HCT116 (cell line): ENCODE data around the gene L1CAM. TPM values are rescaled to one million over a fixed set of nuclear protein-coding genes. Genes with fewer than 3 reads are reported as not detected.

Source experiments
- ATAC-seq: fragments of 200-7000 bp; cut with Tn5 transposase; 2 replicates; pipeline ENCODE4 v1.9.1; 2020; ENCODE audit warnings: mild to moderate bottlenecking, moderate library complexity
- BruUV-seq: library from RNA; stranded (reverse); fragments of 400-500 nt; replicated peaks from 2 replicates; lab custom pipeline; 2021; lab: Mats Ljungman, UMichigan
- CTCF ChIA-PET: fragments of 300-600 bp; sonication (Branson Sonifier 250); formaldehyde crosslinking; loops from one replicate; lab custom pipeline; 2021; ENCODE audit warnings: antibody characterized with exemption; lab: Charles Lee
- POLR2A ChIA-PET: fragments of 300-600, 350-600 bp; sonication (Branson Sonifier 250); formaldehyde crosslinking; loops from one replicate; lab custom pipeline; 2021; ENCODE audit warnings: antibody characterized with exemption; lab: Charles Lee
- RAD21 ChIA-PET, 2 experiments: fragments of 300-600 bp; sonication (Branson Sonifier 250); formaldehyde crosslinking; loops; one replicate each; lab custom pipeline; 2023; ENCODE audit warnings: low total read pairs in 2 of 2; ENCODE audit not compliant: uncharacterized antibody in 2 of 2, unreplicated experiment in 2 of 2, low non-redundant PET in 1 of 2; lab: Charles Lee
- DNase-seq: peaks from one replicate; pipeline ENCODE4 v3.0.0-alpha.2; 2010; ENCODE audit warnings: low read depth, low spot score
- H2AFZ ChIP-seq: fragments of 200-600 bp; shearing (Covaris generic), sonication (generic); 2 replicates; pipeline ENCODE4 v1.6.1; 2017; ENCODE audit warnings: low read depth, mixed run types, mixed read lengths, antibody characterized with exemption, low read length; ENCODE audit not compliant: poor library complexity, severe bottlenecking
- H3K27ac ChIP-seq: 2 replicates; pipeline ENCODE4 v1.5.1; 2012; ENCODE audit warnings: low read depth, low read length
- H3K27me3 ChIP-seq: fragments of 200-600 bp; sonication (generic); 2 replicates; pipeline ENCODE4 v1.6.1; 2016; ENCODE audit warnings: mixed run types, low read length, mixed read lengths; ENCODE audit not compliant: insufficient read depth
- H3K36me3 ChIP-seq, 2 experiments: fragments of 200-500 bp in 1 of 2; fragments of 200-600 bp in 1 of 2; sonication (Bioruptor generic) in 1 of 2; sonication (generic) in 1 of 2; 2 replicates each; pipeline versions ENCODE4 v1.5.1 to v1.6.1; 2014 to 2016; ENCODE audit warnings: low read length in 2 of 2, inconsistent platforms in 1 of 2, mixed read lengths in 1 of 2, mixed run types in 1 of 2; ENCODE audit not compliant: insufficient read depth in 2 of 2, control insufficient read depth in 1 of 2
- H3K4me1 ChIP-seq, 2 experiments: fragments of 200-600 bp in 1 of 2; sonication (generic) in 1 of 2; 2 replicates each; pipeline versions ENCODE4 v1.5.1 to v1.6.1; 2012 to 2017; ENCODE audit warnings: low read length in 2 of 2, inconsistent platforms in 1 of 2, mild to moderate bottlenecking in 1 of 2, mixed read lengths in 1 of 2, mixed run types in 1 of 2, moderate library complexity in 1 of 2; ENCODE audit not compliant: insufficient read depth in 2 of 2, control insufficient read depth in 1 of 2
- H3K4me2 ChIP-seq: fragments of 200-600 bp; sonication (generic); 2 replicates; pipeline ENCODE4 v1.6.1; 2017; ENCODE audit warnings: mixed run types, low read length, mixed read lengths
- H3K4me3 ChIP-seq, 2 experiments: fragments of 200-600 bp in 1 of 2; sonication (generic) in 1 of 2; replicated peaks in 1 of 2; 2 replicates each; pipeline ENCODE4 v1.5.1; 2011 to 2016; ENCODE audit warnings: low read length in 2 of 2, control low read depth in 1 of 2, low read depth in 1 of 2, mild to moderate bottlenecking in 1 of 2, mixed read lengths in 1 of 2, mixed run types in 1 of 2
- H3K79me2 ChIP-seq: fragments of 200-600 bp; sonication (generic); 2 replicates; pipeline ENCODE4 v1.6.1; 2017; ENCODE audit warnings: mild to moderate bottlenecking, mixed run types, low read length, moderate library complexity, mixed read lengths; ENCODE audit not compliant: insufficient read depth
- H3K9ac ChIP-seq: fragments of 200-600 bp; sonication (generic); 2 replicates; pipeline ENCODE4 v1.6.1; 2016; ENCODE audit warnings: low read length, mixed read lengths
- H3K9me2 ChIP-seq: fragments of 200-600 bp; sonication (generic), shearing (Covaris generic); 2 replicates; pipeline ENCODE4 v1.6.1; 2017; ENCODE audit warnings: mixed run types, mild to moderate bottlenecking, moderate library complexity; ENCODE audit not compliant: insufficient read depth
- H3K9me3 ChIP-seq, 2 experiments: fragments of 200-500 bp in 1 of 2; fragments of 200-600 bp in 1 of 2; sonication (Bioruptor generic) in 1 of 2; sonication (generic) in 1 of 2; 2 replicates each; pipeline ENCODE4 v1.6.1; 2014 to 2017; ENCODE audit warnings: low read length in 2 of 2, mixed read lengths in 2 of 2, inconsistent platforms in 1 of 2, low read depth in 1 of 2, mild to moderate bottlenecking in 1 of 2, mixed run types in 1 of 2, moderate library complexity in 1 of 2; ENCODE audit not compliant: control insufficient read depth in 1 of 2, insufficient read depth in 1 of 2
- H4K20me1 ChIP-seq: fragments of 200-600 bp; sonication (generic), shearing (Covaris generic); 2 replicates; pipeline ENCODE4 v1.6.1; 2017; ENCODE audit warnings: mixed run types, mild to moderate bottlenecking, moderate library complexity; ENCODE audit not compliant: insufficient read depth
- CBX3 ChIP-seq: IDR thresholded peaks from 2 replicates; pipeline ENCODE4 v1.6.1; 2012; ENCODE audit warnings: low read depth
- EGR1 ChIP-seq: IDR thresholded peaks from 2 replicates; pipeline ENCODE4 v1.6.1; 2012; ENCODE audit warnings: low read depth
- EZH2 ChIP-seq: fragments of 200-600 bp; sonication (generic); IDR thresholded peaks from 2 replicates; pipeline ENCODE4 v1.6.1; 2017; ENCODE audit warnings: antibody characterized with exemption, mixed run types
- EZH2phosphoT487 ChIP-seq: fragments of 200-600 bp; IDR thresholded peaks from 2 replicates; pipeline ENCODE4 v1.6.1; 2018; ENCODE audit warnings: antibody characterized with exemption, borderline replicate concordance
- FOSL1 ChIP-seq: IDR thresholded peaks from 2 replicates; pipeline ENCODE4 v1.6.1; 2012; ENCODE audit warnings: low read depth
- JUND ChIP-seq: IDR thresholded peaks from 2 replicates; pipeline ENCODE4 v1.6.1; 2012
- POLR2A ChIP-seq: IDR thresholded peaks from 2 replicates; pipeline ENCODE4 v1.7.0; 2011; ENCODE audit warnings: borderline replicate concordance; ENCODE audit not compliant: insufficient read depth, insufficient read length; ENCODE audit errors: extremely low read depth
- SRF ChIP-seq: IDR thresholded peaks from 2 replicates; pipeline ENCODE4 v1.6.1; 2012; ENCODE audit warnings: low read depth
- TCF7L2 ChIP-seq: IDR thresholded peaks from 2 replicates; pipeline ENCODE4 v1.7.0; 2011; ENCODE audit warnings: borderline replicate concordance, inconsistent platforms; ENCODE audit not compliant: insufficient read depth, insufficient read length; ENCODE audit errors: extremely low read depth
- YY1 ChIP-seq: IDR thresholded peaks from 2 replicates; pipeline ENCODE4 v1.6.1; 2011; ENCODE audit warnings: low read length, low read depth, moderate library complexity, mild to moderate bottlenecking; ENCODE audit not compliant: insufficient replicate concordance; ENCODE audit errors: extremely low read depth
- ZFX ChIP-seq: fragments of 450-650 bp; IDR thresholded peaks from 2 replicates; pipeline ENCODE4 v1.6.1; 2017
- ZNF274 ChIP-seq: fragments of 200-500 bp; sonication (Bioruptor generic); IDR thresholded peaks from 2 replicates; pipeline ENCODE4 v1.6.1; 2014; ENCODE audit warnings: mild to moderate bottlenecking, low read depth, low read length, inconsistent platforms
- intact Hi-C: fragments of 100-400 bp; cut with micrococcal nuclease; formaldehyde crosslinking; loops from 2 replicates; pipeline ENCODE4 v1.10.0; 2022
- total RNA-seq: library from RNA; stranded (reverse); gene quantifications from one replicate; pipeline ENCODE4 v1.2.1, GENCODE V29; 2021; ENCODE audit not compliant: unreplicated experiment
- TF ChIP-seq, protein P1 (sequence below): IDR thresholded peaks from 2 replicates; pipeline ENCODE4 v1.6.1; 2012

L1CAM gene
- total RNA-seq, 1 experiment from 2014 or later, result 14.8 TPM

DNA sequence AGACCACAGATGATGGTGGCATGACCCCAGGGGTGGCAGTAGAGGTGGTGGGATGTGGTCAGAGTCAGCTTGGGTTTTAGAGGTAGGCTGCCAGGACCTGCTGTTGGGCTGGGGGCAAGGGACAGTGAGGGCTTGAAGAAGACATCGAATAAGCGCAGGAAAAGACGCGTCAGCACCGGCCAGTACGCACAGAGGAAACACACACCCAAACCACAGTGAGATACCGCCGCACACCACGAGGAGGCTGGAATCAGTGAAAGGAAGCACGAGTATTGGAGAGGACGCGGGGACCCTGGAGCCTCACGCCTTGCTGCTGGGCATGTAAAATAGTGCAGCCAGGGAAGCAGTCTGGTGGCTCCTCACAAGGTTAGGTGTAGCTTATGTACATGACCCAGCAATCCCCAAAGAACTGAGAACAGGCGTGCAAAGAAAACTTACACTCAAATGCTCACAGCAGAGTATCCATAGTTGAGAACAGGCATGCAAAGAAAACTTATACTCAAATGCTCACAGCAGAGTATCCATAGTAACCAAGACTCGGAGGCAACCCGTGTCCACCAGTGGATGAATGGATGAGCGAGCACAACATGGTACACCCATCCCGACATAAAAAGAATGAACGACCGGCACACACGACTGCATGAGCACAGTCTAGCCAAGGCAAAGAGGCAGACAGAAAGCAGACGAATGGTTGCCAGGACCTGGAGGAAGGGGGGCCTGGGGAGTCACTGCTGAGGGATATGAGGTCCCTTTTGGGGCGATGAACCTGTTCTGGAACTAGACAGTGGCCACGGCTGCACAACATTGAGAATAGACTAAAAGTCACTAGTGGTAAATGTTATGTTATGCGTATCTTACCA is 68.9 kb downstream of the L1CAM start:
- H3K9ac ChIP-seq, result no peak overlapping the region
- intact Hi-C loops, result no loop called here

DNA sequence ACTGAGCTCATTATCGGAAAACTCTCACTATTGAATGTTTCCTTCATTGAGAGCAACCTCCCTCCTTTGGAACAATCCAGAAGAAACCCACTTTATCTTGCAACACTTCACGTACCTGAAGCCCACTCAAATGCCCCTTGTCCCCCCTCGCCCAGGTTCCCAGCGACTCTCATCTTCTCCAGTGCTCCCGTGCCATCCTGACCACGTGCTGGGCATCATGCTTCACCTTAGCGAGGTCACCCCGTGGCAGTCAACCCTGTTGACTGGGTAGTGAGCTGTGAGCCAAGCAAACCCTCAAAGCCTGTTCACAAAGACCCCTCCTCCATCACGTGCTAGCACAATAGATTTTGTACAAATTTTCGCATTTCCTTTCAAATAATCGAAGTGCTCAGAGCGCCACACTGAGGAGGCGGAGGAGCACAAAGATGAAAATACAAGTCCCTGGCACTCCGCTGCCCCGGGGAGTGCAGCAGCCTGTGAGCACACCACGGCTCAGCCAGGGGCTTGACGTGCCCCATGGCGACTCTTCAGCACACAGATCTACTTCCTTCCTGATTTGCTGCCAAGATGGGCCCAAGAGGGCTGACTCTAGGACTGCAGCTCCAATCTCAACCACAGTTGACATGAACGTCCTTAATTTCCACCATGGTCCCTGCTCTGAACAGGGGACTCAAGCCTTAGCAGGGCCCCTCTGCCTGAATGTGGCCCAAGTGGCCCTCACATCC is 71.2 kb downstream of the L1CAM start:
- ATAC-seq (no peak), DNase-seq (no peak)
- ChIA-PET POLR2A (no interaction called here), RAD21 (no interaction called here), CTCF (no interaction called here)
- intact Hi-C loops, result no loop called here
- no peaks in the 10 kb centered on the region for H3K27me3 ChIP-seq
- no TSS peak for BruUV-seq
- H3K9me2 ChIP-seq, result no peaks in the 10 kb centered on the region
- H2AFZ ChIP-seq, result no peak overlapping the region
- peaks cover 0 to 9% of the 10 kb centered on the region in 2 experiments; a peak in 2 of 4 replicates for H3K4me1 ChIP-seq
- H3K4me2 ChIP-seq, result no peak overlapping the region
- H3K4me3 ChIP-seq, result no peak overlapping the region
- no peak overlapping the region for H3K27ac ChIP-seq
- no peaks in the 10 kb centered on the region for H3K9me3 ChIP-seq
- no peak overlapping the region for H3K9ac ChIP-seq
- no peaks in the 10 kb centered on the region for H3K36me3 ChIP-seq
- no peaks in the 10 kb centered on the region for H4K20me1 ChIP-seq
- no peak for TF ChIP-seq EZH2phosphoT487
- no peak for TF ChIP-seq YY1
- TF ChIP-seq, protein P1, sequence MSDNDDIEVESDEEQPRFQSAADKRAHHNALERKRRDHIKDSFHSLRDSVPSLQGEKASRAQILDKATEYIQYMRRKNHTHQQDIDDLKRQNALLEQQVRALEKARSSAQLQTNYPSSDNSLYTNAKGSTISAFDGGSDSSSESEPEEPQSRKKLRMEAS, result no peak
- no peak for TF ChIP-seq CBX3
- TF ChIP-seq EGR1, result no peak
- no peak for TF ChIP-seq SRF
- TF ChIP-seq ZFX, result no peak
- TF ChIP-seq POLR2A, result no peak
- TF ChIP-seq TCF7L2, result no peak
- no peak for TF ChIP-seq FOSL1
- TF ChIP-seq ZNF274, result no peak
- no peak for TF ChIP-seq EZH2
- H3K79me2 ChIP-seq, result no peaks in the 10 kb centered on the region

More for the DNA sequence above, 68.9 kb downstream of the L1CAM start:
- ChIA-PET CTCF (no interaction called here), RAD21 (no interaction called here), POLR2A (no interaction called here)
- BruUV-seq, result no TSS peak
- TF ChIP-seq JUND, result no peak
- no peaks in the 10 kb centered on the region for H3K36me3 ChIP-seq
- no peaks in the 10 kb centered on the region for H3K79me2 ChIP-seq
- H2AFZ ChIP-seq, result no peak overlapping the region
- no peak overlapping the region for H3K4me2 ChIP-seq
- peaks cover 0 to 9% of the 10 kb centered on the region in 2 experiments; a peak in 2 of 4 replicates for H3K4me1 ChIP-seq
- H3K9me3 ChIP-seq, result no peaks in the 10 kb centered on the region
- DNase-seq (no peak), ATAC-seq (no peak)
- H4K20me1 ChIP-seq, result no peaks in the 10 kb centered on the region
- no peaks in the 10 kb centered on the region for H3K27me3 ChIP-seq
- no peak overlapping the region for H3K4me3 ChIP-seq
- no peak overlapping the region for H3K27ac ChIP-seq
- no peaks in the 10 kb centered on the region for H3K9me2 ChIP-seq
